MM.1S (cell line): ENCODE data around the gene CLEC16A.

ENCODE experiments used
- DNase-seq: peaks from one replicate; pipeline ENCODE4 v3.0.0-alpha.2; 2015
- H2AFZ ChIP-seq: fragments of 300-600 bp; sonication (generic); 2 replicates; pipeline ENCODE4 v1.6.0; 2016; ENCODE audit warnings: antibody characterized with exemption, low read length
- H3F3A ChIP-seq: fragments of 300-600 bp; sonication (generic); 2 replicates; pipeline ENCODE4 v1.6.1; 2016; ENCODE audit warnings: mild to moderate bottlenecking, antibody characterized with exemption, low read length, moderate library complexity, mixed read lengths; ENCODE audit not compliant: insufficient read depth
- H3K27ac ChIP-seq: fragments of 300-600 bp; sonication (generic); 2 replicates; pipeline ENCODE4 v1.5.1; 2016; ENCODE audit warnings: mild to moderate bottlenecking, low read length
- H3K27me3 ChIP-seq: fragments of 300-600 bp; sonication (generic); replicated peaks from 2 replicates; pipeline ENCODE4 v1.6.0; 2016; ENCODE audit warnings: low read length; ENCODE audit not compliant: insufficient read depth
- H3K36me3 ChIP-seq: fragments of 300-600 bp; sonication (generic); replicated peaks from 2 replicates; pipeline ENCODE4 v1.6.1; 2016; ENCODE audit warnings: mild to moderate bottlenecking, low read length, mixed read lengths; ENCODE audit not compliant: insufficient read depth
- H3K4me1 ChIP-seq: fragments of 300-600 bp; sonication (generic); 2 replicates; pipeline ENCODE4 v1.6.1; 2016; ENCODE audit warnings: low read length, mixed read lengths
- H3K4me2 ChIP-seq: fragments of 300-600 bp; sonication (generic); 2 replicates; pipeline ENCODE4 v1.6.0; 2016; ENCODE audit warnings: low read depth, low read length
- H3K4me3 ChIP-seq: fragments of 300-600 bp; sonication (generic); 2 replicates; pipeline ENCODE4 v1.5.1; 2016; ENCODE audit warnings: low read length, mixed read lengths
- H3K79me2 ChIP-seq: fragments of 300-600 bp; sonication (generic); 2 replicates; pipeline ENCODE4 v1.6.1; 2016; ENCODE audit warnings: mixed run types, low read length, mixed read lengths
- H3K9ac ChIP-seq: fragments of 300-600 bp; sonication (generic); 2 replicates; pipeline ENCODE4 v1.6.1; 2016; ENCODE audit warnings: low read length, mixed read lengths
- H3K9me2 ChIP-seq: fragments of 300-600 bp; sonication (generic); replicated peaks from 2 replicates; pipeline ENCODE4 v1.6.1; 2016; ENCODE audit warnings: mild to moderate bottlenecking, low read length, mixed read lengths; ENCODE audit not compliant: insufficient read depth
- H3K9me3 ChIP-seq: fragments of 300-600 bp; sonication (generic); replicated peaks from 2 replicates; pipeline ENCODE4 v1.6.1; 2016; ENCODE audit warnings: mild to moderate bottlenecking, low read length, mixed read lengths; ENCODE audit not compliant: insufficient read depth
- H4K20me1 ChIP-seq: fragments of 300-600 bp; sonication (generic); 2 replicates; pipeline ENCODE4 v1.6.1; 2016; ENCODE audit warnings: mild to moderate bottlenecking, low read length, moderate library complexity, mixed read lengths; ENCODE audit not compliant: insufficient read depth
- CTCF ChIP-seq: fragments of 300-600 bp; sonication (generic); IDR thresholded peaks from 2 replicates; pipeline ENCODE4 v1.5.1; 2016; ENCODE audit warnings: antibody characterized with exemption, low read length, mixed read lengths
- EZH2 ChIP-seq: fragments of 300-600 bp; sonication (generic); optimal IDR thresholded peaks from 2 replicates; pipeline ENCODE3; 2017; ENCODE audit warnings: low read depth, mild to moderate bottlenecking, antibody characterized with exemption, low read length, mixed read lengths
- EZH2phosphoT487 ChIP-seq: fragments of 300-600 bp; sonication (generic); IDR thresholded peaks from 2 replicates; pipeline ENCODE4 v1.6.1; 2018; ENCODE audit warnings: antibody characterized with exemption, low read length

CLEC16A gene

GRCh38 chr16:10929853-10930754 is 14.3 kb upstream of the CLEC16A start:
- no peak for TF ChIP-seq CTCF
- TF ChIP-seq EZH2phosphoT487 = no peak
- TF ChIP-seq EZH2 = no peak
- H3K9ac ChIP-seq = no peak overlapping the region
- H3K9me2 ChIP-seq = no peaks in the 10 kb centered on the region
- no peaks in the 10 kb centered on the region for H3K36me3 ChIP-seq
- H3K4me2 ChIP-seq = no peak overlapping the region
- no peak overlapping the region for H3K4me3 ChIP-seq
- H3K4me1 ChIP-seq = no peaks in the 10 kb centered on the region
- H3F3A ChIP-seq = no peaks in the 10 kb centered on the region
- DNase-seq = no peak
- no peak overlapping the region for H3K27ac ChIP-seq
- H4K20me1 ChIP-seq = 0 out of 2 replicates have a peak, but pooled peaks cover 3% of the 10 kb centered on the region
- H3K79me2 ChIP-seq = peaks cover 27% of the 10 kb centered on the region
- no peaks in the 10 kb centered on the region for H3K27me3 ChIP-seq
- no peaks in the 10 kb centered on the region for H3K9me3 ChIP-seq
- no peak overlapping the region for H2AFZ ChIP-seq

- no peak overlapping the region for H3K9ac ChIP-seq
- no peaks in the 10 kb centered on the region for H3K9me3 ChIP-seq
- no peaks in the 10 kb centered on the region for H3F3A ChIP-seq
- H3K4me3 ChIP-seq = no peak overlapping the region
- H3K4me2 ChIP-seq = no peak overlapping the region
- H3K9me2 ChIP-seq = no peaks in the 10 kb centered on the region
- H3K4me1 ChIP-seq = no peaks in the 10 kb centered on the region
- no peak overlapping the region for H2AFZ ChIP-seq
- no peak for DNase-seq
- peaks cover 33% of the 10 kb centered on the region for H3K79me2 ChIP-seq
- 0 out of 2 replicates have a peak, but pooled peaks cover 3% of the 10 kb centered on the region for H4K20me1 ChIP-seq
- H3K36me3 ChIP-seq = no peaks in the 10 kb centered on the region
- no peak overlapping the region for H3K27ac ChIP-seq
- H3K27me3 ChIP-seq = no peaks in the 10 kb centered on the region
- TF ChIP-seq EZH2 = no peak
- TF ChIP-seq CTCF = no peak
These were observed 13.6 kb upstream of the CLEC16A start for GRCh38 chr16:10930755-10931093.

- no peak for TF ChIP-seq CTCF
- no peak for TF ChIP-seq EZH2
- TF ChIP-seq EZH2phosphoT487 = no peak
- no peak overlapping the region for H2AFZ ChIP-seq
These were observed 13.2 kb upstream of the CLEC16A start for GRCh38 chr16:10931134-10931533.

More at GRCh38 chr16:10931134-10931533, 13.2 kb upstream of the CLEC16A start:
- Histone ChIP-seq H3K4me3 (no peak overlapping the region), H4K20me1 (0 out of 2 replicates have a peak, but pooled peaks cover 3% of the 10 kb centered on the region), H3K79me2 (peaks cover 35% of the 10 kb centered on the region), H3K9ac (no peak overlapping the region), H3K4me2 (no peak overlapping the region), H3K4me1 (no peaks in the 10 kb centered on the region), H3K9me2 (no peaks in the 10 kb centered on the region), H3F3A (no peaks in the 10 kb centered on the region), H3K27me3 (no peaks in the 10 kb centered on the region), H3K27ac (no peak overlapping the region), H3K36me3 (no peaks in the 10 kb centered on the region), H3K9me3 (no peaks in the 10 kb centered on the region)
- no peak for DNase-seq
